ENCODE measurements around the gene ATXN3L. TPM values are rescaled to one million over a fixed set of nuclear protein-coding genes. Genes with fewer than 3 reads are reported as not detected.

Gene ATXN3L
- total RNA-seq, 1 experiment from 2014 or later = not detected

Other genes with a start within 250 kb of the ATXN3L start
- not detected for gene EGFL6, start 249.5 kb upstream of the ATXN3L start, total RNA-seq (2021; ENCODE audit: unreplicated experiment)